CD14-positive monocyte (primary cell): ENCODE data around the gene MOGAT2. TPM values are rescaled to one million over a fixed set of nuclear protein-coding genes. Genes with fewer than 3 reads are reported as not detected.

Experiments used
- DNase-seq, 3 donors: peaks; one replicate each; pipeline ENCODE4 v3.0.0-alpha.2; 2011 to 2022
- H2AFZ ChIP-seq: 2 replicates; pipeline ENCODE4 v1.6.0; 2012; ENCODE audit warnings: mild to moderate bottlenecking, low read depth, low read length, inconsistent platforms; ENCODE audit not compliant: insufficient read depth, poor library complexity, severe bottlenecking
- H3K27ac ChIP-seq, 2 donors: 1 replicate in 1 of 2; 2 replicates in 1 of 2; pipeline ENCODE4 v1.5.1; 2012 to 2013; ENCODE audit warnings: low read length in 2 of 2, control low read depth in 1 of 2, inconsistent platforms in 1 of 2, low read depth in 1 of 2, mild to moderate bottlenecking in 1 of 2
- H3K27me3 ChIP-seq, 2 donors: one replicate each; pipeline versions ENCODE4 v1.6.0 to v1.6.1; 2011 to 2013; ENCODE audit warnings: low read length in 2 of 2; ENCODE audit not compliant: control insufficient read depth in 2 of 2, insufficient read depth in 2 of 2
- H3K36me3 ChIP-seq, 2 donors: replicated peaks in 1 of 2; 1 replicate in 1 of 2; 2 replicates in 1 of 2; pipeline versions ENCODE4 v1.5.1 to v1.6.1; 2012 to 2013; ENCODE audit warnings: low read length in 2 of 2, control low read depth in 1 of 2, inconsistent platforms in 1 of 2, mild to moderate bottlenecking in 1 of 2; ENCODE audit not compliant: insufficient read depth in 2 of 2, control insufficient read depth in 1 of 2
- H3K4me1 ChIP-seq, 2 donors: 1 replicate in 1 of 2; 2 replicates in 1 of 2; pipeline versions ENCODE4 v1.5.1 to v1.6.1; 2012 to 2013; ENCODE audit warnings: low read length in 2 of 2, control low read depth in 1 of 2, inconsistent platforms in 1 of 2, mild to moderate bottlenecking in 1 of 2, moderate library complexity in 1 of 2; ENCODE audit not compliant: insufficient read depth in 2 of 2, control insufficient read depth in 1 of 2
- H3K4me2 ChIP-seq: replicated peaks from 2 replicates; pipeline ENCODE3; 2012; ENCODE audit warnings: low read length, moderate library complexity, mild to moderate bottlenecking; ENCODE audit not compliant: poor library complexity, severe bottlenecking; ENCODE audit errors: extremely low read depth
- H3K4me3 ChIP-seq, 3 experiments: fragments of 200-600 bp in 1 of 3; sonication (generic) in 1 of 3; replicated peaks in 1 of 3; 1 replicate in 2 of 3; 2 replicates in 1 of 3; pipeline ENCODE4 v1.5.1; 2011 to 2013; ENCODE audit warnings: low read length in 3 of 3, mild to moderate bottlenecking in 3 of 3, control low read depth in 2 of 3, low read depth in 2 of 3, inconsistent platforms in 1 of 3, moderate library complexity in 1 of 3
- H3K79me2 ChIP-seq: 2 replicates; pipeline ENCODE4 v1.6.0; 2012; ENCODE audit warnings: mild to moderate bottlenecking, control low read depth, inconsistent platforms, low read length, moderate library complexity; ENCODE audit not compliant: insufficient read depth
- H3K9ac ChIP-seq: 2 replicates; pipeline ENCODE4 v1.6.0; 2017; ENCODE audit warnings: low read length, mild to moderate bottlenecking; ENCODE audit not compliant: insufficient read depth, poor library complexity, severe bottlenecking
- H3K9me3 ChIP-seq, 2 donors: replicated peaks in 1 of 2; 1 replicate in 1 of 2; 2 replicates in 1 of 2; pipeline versions ENCODE4 v1.5.1 to v1.6.1; 2012 to 2013; ENCODE audit warnings: low read length in 2 of 2, control low read depth in 1 of 2; ENCODE audit not compliant: control insufficient read depth in 1 of 2, insufficient read depth in 1 of 2
- H4K20me1 ChIP-seq: 2 replicates; pipeline ENCODE4 v1.6.0; 2012; ENCODE audit warnings: mild to moderate bottlenecking, low read length, control low read depth, moderate library complexity; ENCODE audit not compliant: insufficient read depth
- H3K27ac Mint-ChIP-seq, 7 donors: one replicate each; pipeline ENCODE4 v1.8.0; 2020; ENCODE audit warnings: mild to moderate bottlenecking in 7 of 7, mixed read lengths in 7 of 7, moderate library complexity in 6 of 7, inconsistent platforms in 2 of 7
- H3K27me3 Mint-ChIP-seq, 3 donors: one replicate each; pipeline ENCODE4 v1.8.0; 2021 to 2022; ENCODE audit warnings: low read depth in 3 of 3, mild to moderate bottlenecking in 3 of 3, mixed read lengths in 3 of 3, moderate library complexity in 3 of 3, inconsistent platforms in 1 of 3
- H3K36me3 Mint-ChIP-seq, 2 donors: one replicate each; pipeline ENCODE4 v1.8.0; 2020; ENCODE audit warnings: mixed read lengths in 2 of 2, inconsistent platforms in 1 of 2, mild to moderate bottlenecking in 1 of 2
- H3K4me1 Mint-ChIP-seq: one replicate; pipeline ENCODE4 v1.8.0; 2020; ENCODE audit warnings: mild to moderate bottlenecking, mixed read lengths
- H3K4me3 Mint-ChIP-seq, 2 donors: one replicate each; pipeline ENCODE4 v1.8.0; 2020; ENCODE audit warnings: mild to moderate bottlenecking in 2 of 2, mixed read lengths in 2 of 2, moderate library complexity in 1 of 2
- H3K9me3 Mint-ChIP-seq, 7 donors: one replicate each; pipeline ENCODE4 v1.8.0; 2020 to 2022; ENCODE audit warnings: mixed read lengths in 7 of 7, mild to moderate bottlenecking in 6 of 7, moderate library complexity in 6 of 7, inconsistent platforms in 2 of 7
- CTCF ChIP-seq: fragments of 200-600 bp; IDR thresholded peaks from one replicate; pipeline ENCODE4 v1.8.0; 2022; ENCODE audit warnings: antibody characterized with exemption, mild to moderate bottlenecking
- WGBS: methylation state at CpG from one replicate; pipeline ENCODE4 v1.1.5; 2013; ENCODE audit warnings: missing lambda C conversion rate; ENCODE audit not compliant: insufficient coverage; 5-methylcytosine and 5-hydroxymethylcytosine counted together
- intact Hi-C, 2 donors: fragments of 100-400 bp; cut with micrococcal nuclease; formaldehyde crosslinking; loops; one replicate each; pipeline versions ENCODE4 v1.15.0 to v1.15.1; 2023
- polyA plus RNA-seq, 3 donors: library from polyadenylated mRNA; depleted of rRNA in 1 of 3; unstranded in 2 of 3; stranded (reverse) in 1 of 3; fragments of 300-500 nt in 2 of 3; fragments of >200 nt in 1 of 3; fragmentation: Illumina TruSeq in 2 of 3; gene quantifications; 1 replicate in 2 of 3; 2 replicates in 1 of 3; pipeline ENCODE4 v1.2.3, GENCODE V29; 2012 to 2021

MOGAT2 gene
- polyA plus RNA-seq, 3 donors = not detected

- no peak for TF ChIP-seq CTCF
- peaks cover 89% of the 10 kb centered on the region for H3K4me1 Mint-ChIP-seq
- Histone ChIP-seq H3K27ac (peak overlapping the region in 1 of 2 donors; percentile 98), H3K9ac (no peak overlapping the region), H3K79me2 (peaks cover 49% of the 10 kb centered on the region), H3K27me3 (no peaks in the 10 kb centered on the region), H3K4me3 (peak overlapping the region in 2 of 3 experiments; percentile 1 to 79), H3K4me1 (peaks cover 85 to 88% of the 10 kb centered on the region in 2 donors), H4K20me1 (no peaks in the 10 kb centered on the region), H3K36me3 (no peaks in the 10 kb centered on the region), H2AFZ (no peak overlapping the region), H3K9me3 (no peaks in the 10 kb centered on the region), H3K4me2 (peak overlapping the region; percentile 82)
- H3K27me3 Mint-ChIP-seq = peaks cover 7 to 15% (median 11%) of the 10 kb centered on the region in 3 donors
- H3K4me3 Mint-ChIP-seq = peak overlapping the region; percentile 89
- peaks cover 0 to 2% (median 0%) of the 10 kb centered on the region in 7 donors for H3K9me3 Mint-ChIP-seq
- DNase-seq = no peak
- intact Hi-C loops = loop anchor here in 1 of 2 donors (5.0 kb wide), 1 partner anchor 42 kb away; no protein-coding TSS in a partner anchor
- peaks cover 28 to 29% of the 10 kb centered on the region in 2 donors for H3K36me3 Mint-ChIP-seq
- 40% methylated on average over 1 of the region's 5 CpGs for WGBS
- peak overlapping the region; percentile 46 to 97 (median 94) for H3K27ac Mint-ChIP-seq
These were observed 52.5 kb downstream of the MOGAT2 start for GRCh38 chr11:75770102-75770501.

GRCh38 chr11:75771646-75772410 lies 54.2 kb downstream of the MOGAT2 start:
- H3K27ac ChIP-seq = peak overlapping the region; percentile 93 to 98
- peak overlapping the region; percentile 82 for H3K4me2 ChIP-seq
- WGBS = 68% methylated on average over 4 of the region's 6 CpGs
- no peak overlapping the region for H2AFZ ChIP-seq
- H3K27me3 Mint-ChIP-seq = peaks cover 7 to 15% (median 9%) of the 10 kb centered on the region in 3 donors
- no peaks in the 10 kb centered on the region for H4K20me1 ChIP-seq
- peak overlapping the region; percentile 89 for H3K4me3 Mint-ChIP-seq
- H3K27ac Mint-ChIP-seq = peak overlapping the region; percentile 88 to 97 (median 94)
- peaks cover 49% of the 10 kb centered on the region for H3K79me2 ChIP-seq
- no peak for TF ChIP-seq CTCF
- DNase-seq = peak; percentile 96 to 99 (median 96)
- H3K36me3 ChIP-seq = no peaks in the 10 kb centered on the region
- no peaks in the 10 kb centered on the region for H3K27me3 ChIP-seq
- H3K4me1 ChIP-seq = peaks cover 93 to 94% of the 10 kb centered on the region in 2 donors
- H3K4me3 ChIP-seq = peak overlapping the region in 1 of 3 experiments; percentile 79
- intact Hi-C loops = loop anchor here in 1 of 2 donors (5.0 kb wide), 1 partner anchor 40 kb away; no protein-coding TSS in a partner anchor
- H3K4me1 Mint-ChIP-seq = peaks cover 93% of the 10 kb centered on the region
- H3K9me3 ChIP-seq = no peaks in the 10 kb centered on the region
- H3K36me3 Mint-ChIP-seq = peaks cover 41 to 43% of the 10 kb centered on the region in 2 donors
- H3K9me3 Mint-ChIP-seq = peaks cover 0 to 2% (median 0%) of the 10 kb centered on the region in 7 donors
- peak overlapping the region; percentile 70 for H3K9ac ChIP-seq
